ENCODE results near the gene HINT3.

DNA sequence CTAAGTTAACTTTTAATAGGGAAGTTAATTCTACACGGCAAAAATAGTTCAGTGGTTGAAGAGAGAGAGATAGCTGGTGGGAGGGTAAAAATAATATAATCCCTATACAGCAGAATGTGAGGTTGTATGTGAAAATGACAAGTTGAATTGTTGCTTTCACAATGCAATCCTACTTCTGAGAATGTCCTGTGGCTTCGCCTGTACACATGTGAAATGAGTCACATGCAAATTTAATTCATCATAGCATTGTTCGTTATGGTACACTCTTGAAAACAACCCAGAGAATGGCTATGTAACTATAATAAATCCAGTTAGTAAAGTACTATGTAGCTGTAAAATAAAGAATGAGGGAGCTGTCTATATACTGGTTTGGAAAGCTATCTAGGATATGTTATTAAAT lies 46.0 kb upstream of the HINT3 start:
- TF ChIP-seq, protein P1, sequence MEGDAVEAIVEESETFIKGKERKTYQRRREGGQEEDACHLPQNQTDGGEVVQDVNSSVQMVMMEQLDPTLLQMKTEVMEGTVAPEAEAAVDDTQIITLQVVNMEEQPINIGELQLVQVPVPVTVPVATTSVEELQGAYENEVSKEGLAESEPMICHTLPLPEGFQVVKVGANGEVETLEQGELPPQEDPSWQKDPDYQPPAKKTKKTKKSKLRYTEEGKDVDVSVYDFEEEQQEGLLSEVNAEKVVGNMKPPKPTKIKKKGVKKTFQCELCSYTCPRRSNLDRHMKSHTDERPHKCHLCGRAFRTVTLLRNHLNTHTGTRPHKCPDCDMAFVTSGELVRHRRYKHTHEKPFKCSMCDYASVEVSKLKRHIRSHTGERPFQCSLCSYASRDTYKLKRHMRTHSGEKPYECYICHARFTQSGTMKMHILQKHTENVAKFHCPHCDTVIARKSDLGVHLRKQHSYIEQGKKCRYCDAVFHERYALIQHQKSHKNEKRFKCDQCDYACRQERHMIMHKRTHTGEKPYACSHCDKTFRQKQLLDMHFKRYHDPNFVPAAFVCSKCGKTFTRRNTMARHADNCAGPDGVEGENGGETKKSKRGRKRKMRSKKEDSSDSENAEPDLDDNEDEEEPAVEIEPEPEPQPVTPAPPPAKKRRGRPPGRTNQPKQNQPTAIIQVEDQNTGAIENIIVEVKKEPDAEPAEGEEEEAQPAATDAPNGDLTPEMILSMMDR (IDR thresholded peaks at IDR 0.05) = no peak
- TF ChIP-seq EP300 (IDR thresholded peaks at IDR 0.05) = no peak
- TF ChIP-seq POLR2A (IDR thresholded peaks at IDR 0.05) = no peak
